Cardiac septum (tissue), 1 donor: Measurements from ENCODE around the gene ATL3. TPM values are rescaled to one million over a fixed set of nuclear protein-coding genes. Genes with fewer than 3 reads are reported as not detected.
A peak's percentile ranks its signal among the peaks of the same experiment; 100 is the strongest.
"Not testable (repeated sequence)": the region's sequence is repeated elsewhere in the genome, so short reads cannot be mapped to it uniquely, and the experiment has no call there.

Source experiments
- DNase-seq: peaks from one replicate; pipeline ENCODE4 v3.0.0-alpha.2; 2020; ENCODE audit warnings: low spot score
- intact Hi-C: fragments of 100-400 bp; cut with DNase I; formaldehyde crosslinking; loops from one replicate; pipeline ENCODE4 v1.14.0; 2022
- total RNA-seq: library from RNA; stranded (reverse); fragmentation: NEBNext Ultra II Directional; extraction: Animal tissue kit (Norgen Biotek cat#: 25700); gene quantifications from one replicate; pipeline ENCODE4 v1.2.1, GENCODE V29; 2021
- donor health status: DM: no; HTN: no; CAD: no.

ATL3 gene
- total RNA-seq, 1 donor from 2014 or later = 15.1 TPM

DNA sequence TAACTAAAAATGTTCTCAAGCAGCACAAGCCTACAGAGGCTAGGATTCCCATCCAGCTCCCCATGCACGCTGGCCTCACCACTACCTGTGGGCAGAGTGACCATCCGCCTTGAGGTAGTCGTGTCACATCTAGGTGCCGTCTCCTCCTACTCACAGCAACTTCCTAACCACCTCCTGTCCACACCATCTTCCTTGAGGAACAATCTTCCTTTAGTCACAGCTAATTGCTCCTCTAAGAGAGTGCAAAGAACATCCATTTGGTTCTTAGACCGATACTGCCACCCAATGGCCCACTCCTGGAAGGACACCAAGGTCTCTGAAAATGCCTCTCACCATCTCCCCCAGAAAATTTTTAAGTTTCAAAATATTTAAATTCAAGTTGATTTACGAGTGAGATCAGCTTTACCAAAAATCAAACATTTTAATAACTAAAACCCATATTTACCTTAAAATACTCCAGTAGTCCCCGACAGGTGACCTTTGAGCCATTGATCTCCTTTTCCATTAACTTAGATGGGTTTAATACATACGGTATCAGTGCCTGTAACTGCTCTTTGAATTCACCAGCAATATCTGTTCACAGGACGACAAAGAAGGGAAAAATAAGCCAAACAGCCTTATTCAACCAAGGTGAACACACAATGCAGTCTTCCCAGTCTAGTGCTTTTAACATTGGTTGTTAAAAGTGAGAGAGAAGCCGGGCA lies 35.3 kb downstream of the ATL3 start:
- DNase-seq = no peak
- intact Hi-C loops = loop anchor here (2.0 kb wide), 1 partner anchor 157 kb away; no protein-coding TSS in a partner anchor

DNA sequence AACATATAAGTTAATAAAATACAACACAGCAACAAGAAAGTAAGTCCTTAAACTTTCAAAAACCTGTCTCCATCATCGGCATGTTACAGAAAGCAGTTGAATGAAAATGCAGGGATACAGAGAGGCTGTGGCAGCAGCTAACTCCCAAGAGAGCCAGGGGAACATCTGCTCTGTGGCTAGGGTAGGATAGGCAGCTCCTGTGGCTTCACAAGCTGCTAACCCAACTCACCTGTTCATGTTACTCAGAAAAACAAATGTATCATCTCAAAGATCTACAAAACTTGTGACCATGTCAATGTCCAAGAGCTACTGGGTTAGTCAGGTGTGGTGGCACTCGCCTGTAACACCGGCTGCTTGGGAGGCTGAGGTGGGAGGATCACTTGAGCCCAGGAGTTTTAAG lies 41.8 kb downstream of the ATL3 start:
- DNase-seq = no peak
- intact Hi-C loops = no loop called here

DNA sequence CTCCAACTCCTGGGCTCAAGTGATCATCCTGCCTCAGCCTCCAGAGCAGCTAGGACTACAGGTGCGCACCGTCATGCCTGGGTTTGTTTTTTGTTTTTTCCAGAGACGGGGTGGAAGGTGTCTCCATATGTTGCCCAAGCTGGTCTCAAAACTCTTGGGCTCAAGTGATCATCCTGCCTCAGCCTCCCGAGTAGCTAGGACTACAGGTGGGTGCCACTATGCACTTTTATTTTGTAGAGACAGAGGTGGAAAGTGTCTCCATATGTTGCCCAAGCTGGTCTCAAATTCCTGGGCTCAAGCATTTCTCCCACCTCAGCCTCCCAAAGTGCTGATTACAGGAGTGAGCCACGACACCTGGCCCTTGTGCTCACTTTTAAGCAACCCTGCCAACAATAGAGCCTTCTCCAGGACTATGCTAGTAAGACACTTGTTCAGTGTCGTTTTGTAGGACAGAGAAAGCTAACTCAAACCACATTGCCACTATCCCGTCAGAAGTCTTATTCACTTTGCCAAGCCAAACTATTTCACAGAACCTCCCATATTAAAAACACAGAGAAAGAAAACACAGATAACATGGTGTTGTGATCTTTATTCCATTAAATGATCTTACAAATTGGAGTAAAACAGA lies 47.5 kb downstream of the ATL3 start:
- intact Hi-C loops = no loop called here
- DNase-seq = no peak

DNA sequence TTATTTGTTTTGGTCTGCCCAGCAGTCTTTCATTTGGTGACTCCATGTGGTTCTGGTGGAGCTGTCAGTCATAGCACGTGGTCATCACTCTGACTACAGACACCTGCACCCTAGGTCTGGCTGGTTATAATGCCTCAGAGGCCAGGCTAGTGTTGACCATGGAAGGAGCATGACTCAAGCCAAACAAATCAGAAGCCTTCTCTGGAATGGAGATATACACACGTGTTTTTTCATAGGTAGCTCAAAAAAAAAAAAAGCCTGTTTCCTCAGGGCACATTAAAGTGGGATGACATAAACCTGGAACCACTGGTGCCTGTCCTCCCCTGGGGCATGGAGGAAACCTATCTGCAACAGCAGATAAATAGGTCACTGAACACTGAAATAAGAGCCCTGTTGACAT lies 48.9 kb downstream of the ATL3 start:
- DNase-seq = no peak
- intact Hi-C loops = no loop called here

DNA sequence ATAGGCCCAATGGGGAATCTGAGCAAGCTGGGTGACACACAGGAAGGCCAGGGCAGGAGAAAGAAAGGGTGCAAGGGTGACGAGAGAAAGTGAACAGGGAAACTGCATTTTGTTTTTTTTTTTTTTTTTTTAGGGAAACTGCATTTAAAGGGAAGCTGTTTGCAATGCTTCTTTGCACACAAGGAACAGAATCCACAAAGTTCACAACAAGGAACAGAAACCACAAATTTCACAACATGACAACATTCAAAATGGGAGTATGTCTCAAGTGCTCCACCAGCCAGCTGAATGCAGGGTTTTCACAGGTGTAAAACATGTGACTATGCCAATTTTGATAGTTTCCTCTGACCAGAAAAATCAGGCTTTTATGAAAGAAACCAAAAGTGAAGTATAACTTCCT lies 50.1 kb downstream of the ATL3 start:
- intact Hi-C loops = no loop called here
- no peak for DNase-seq

DNA sequence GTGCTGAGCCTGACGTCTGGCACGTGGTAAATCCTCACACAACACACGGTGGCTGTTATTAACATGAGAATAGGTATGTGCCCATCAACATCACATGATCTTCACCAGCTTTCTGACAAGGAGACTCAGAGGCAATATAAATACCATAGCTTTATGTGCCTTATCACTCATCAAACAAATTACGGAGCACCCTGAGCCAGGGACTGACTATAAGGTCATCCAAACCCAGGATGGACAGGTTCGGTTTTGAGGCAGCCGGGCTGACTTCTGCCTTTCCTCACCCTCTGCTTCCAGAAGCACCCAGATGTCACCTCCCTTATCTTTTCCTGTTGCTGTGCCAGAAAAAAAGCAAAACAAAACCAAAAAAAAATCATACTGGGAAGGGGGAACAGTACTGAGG lies 51.2 kb downstream of the ATL3 start:
- intact Hi-C loops = no loop called here
- no peak for DNase-seq

DNA sequence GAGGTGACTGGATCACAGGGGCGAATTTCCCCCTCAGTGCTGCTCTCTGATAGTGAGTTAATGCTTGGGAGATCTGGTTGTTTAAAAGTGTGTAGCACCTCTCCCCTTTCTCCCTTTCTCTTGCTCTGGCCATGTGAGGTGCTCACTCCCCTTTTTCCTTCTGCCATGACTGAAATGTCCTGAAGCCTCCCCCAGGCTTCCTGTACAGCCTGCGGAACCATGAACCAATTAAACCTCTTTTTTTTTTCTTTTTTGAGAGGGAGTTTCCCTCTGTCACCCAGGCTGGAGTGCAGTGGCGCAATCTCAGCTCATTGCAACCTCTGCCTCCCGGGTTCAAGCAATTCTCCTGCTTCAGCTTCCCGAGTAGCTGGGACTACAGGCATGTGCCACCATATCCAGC lies 53.5 kb downstream of the ATL3 start:
- DNase-seq, intact Hi-C loops: not testable (repeated sequence)

DNA sequence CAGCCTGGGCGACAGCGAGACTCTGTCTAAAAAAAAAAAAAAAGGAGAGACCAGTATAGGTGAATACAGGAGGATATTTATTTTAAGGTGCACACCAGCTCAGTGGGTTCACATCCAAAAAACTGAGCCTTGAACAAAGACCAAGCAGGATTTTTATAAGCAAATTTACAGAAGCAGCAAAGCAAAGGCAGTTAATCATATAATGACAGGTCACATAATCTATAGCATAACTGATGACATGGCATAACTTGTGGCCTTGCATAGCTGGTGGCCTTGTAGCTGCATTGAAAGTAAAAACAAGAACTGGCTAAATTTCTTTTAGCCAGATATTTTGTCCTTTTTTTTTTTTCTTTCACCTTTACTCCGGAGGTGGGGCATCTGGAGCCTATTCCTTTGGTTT lies 54.2 kb downstream of the ATL3 start:
- intact Hi-C loops = no loop called here
- DNase-seq = no peak

DNA sequence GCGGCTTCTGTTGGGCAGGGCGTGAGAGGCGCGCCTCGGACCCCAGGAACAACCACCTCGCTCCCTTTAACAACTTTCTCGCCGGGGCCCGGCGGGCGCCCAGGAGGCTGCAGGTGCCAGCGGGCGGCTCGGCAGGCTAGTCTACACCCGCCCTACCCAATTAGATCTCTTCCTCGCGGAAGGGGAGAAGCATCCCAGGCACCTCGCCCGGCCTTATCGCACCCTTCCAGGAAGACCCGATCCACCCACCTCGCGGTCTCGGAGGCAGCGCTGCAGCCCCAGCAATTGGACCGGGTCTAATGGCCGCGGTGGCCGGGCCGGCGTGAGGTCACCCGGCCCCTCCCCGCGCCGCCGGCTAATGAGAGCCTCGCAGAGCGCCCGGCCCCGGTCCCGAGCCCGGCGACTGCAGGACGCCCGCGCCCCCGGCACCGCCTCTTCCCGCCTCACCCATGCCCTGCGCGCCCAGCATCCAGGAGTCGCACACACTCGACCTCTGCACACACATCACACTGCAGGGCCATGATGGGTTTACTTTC lies 57.0 kb downstream of the ATL3 start, which contains the start of gene PLAAT3:
TSS of gene PLAAT3 (minus strand) at position 298 of the 536 bp plus-strand sequence. CDS start 419 bp downstream, outside the sequence.
- intact Hi-C loops = loop anchor here (2.0 to 5.0 kb wide), 4 partner anchors 47 to 122 kb away; partner anchors contain the start of genes ATL3, PLAAT4 and PLAAT5

DNA sequence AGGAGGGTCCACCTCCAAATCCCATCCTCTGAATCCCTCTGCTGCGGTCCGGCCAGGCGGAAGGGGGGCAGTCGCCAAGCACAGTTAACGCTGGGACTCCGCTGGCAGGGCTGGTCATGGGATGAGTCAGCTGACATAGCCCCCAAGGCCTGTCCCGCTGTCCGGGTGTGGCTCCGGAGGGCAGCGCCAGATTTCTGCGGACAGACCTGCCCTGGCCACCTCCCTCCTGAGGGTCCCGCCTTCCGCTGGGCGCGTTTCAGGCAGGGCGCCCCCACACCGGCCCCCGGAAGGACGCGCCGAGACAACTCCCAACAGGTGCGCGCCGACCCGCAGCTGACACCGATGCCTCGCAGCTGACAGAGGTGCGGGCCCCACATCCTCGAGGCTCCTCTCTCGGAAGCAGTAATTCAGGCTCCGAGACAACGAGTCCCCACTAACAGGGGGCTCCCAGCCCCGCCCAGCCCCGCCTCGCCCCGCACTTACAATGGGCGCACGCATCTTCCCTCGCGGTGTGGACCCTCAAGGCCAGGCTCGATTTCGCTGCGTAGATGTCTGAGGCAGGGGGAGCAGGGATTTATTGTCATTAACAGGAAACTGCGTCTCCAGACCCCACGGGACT lies 57.5 kb downstream of the ATL3 start:
- intact Hi-C loops = loop anchor here (2.0 to 5.0 kb wide), 4 partner anchors 46 to 121 kb away; partner anchors contain the start of genes ATL3, PLAAT4 and PLAAT5
- DNase-seq = no peak

More for the DNA sequence above, 57.0 kb downstream of the ATL3 start, which contains the start of gene PLAAT3:
- DNase-seq = peak; percentile 87

DNA sequence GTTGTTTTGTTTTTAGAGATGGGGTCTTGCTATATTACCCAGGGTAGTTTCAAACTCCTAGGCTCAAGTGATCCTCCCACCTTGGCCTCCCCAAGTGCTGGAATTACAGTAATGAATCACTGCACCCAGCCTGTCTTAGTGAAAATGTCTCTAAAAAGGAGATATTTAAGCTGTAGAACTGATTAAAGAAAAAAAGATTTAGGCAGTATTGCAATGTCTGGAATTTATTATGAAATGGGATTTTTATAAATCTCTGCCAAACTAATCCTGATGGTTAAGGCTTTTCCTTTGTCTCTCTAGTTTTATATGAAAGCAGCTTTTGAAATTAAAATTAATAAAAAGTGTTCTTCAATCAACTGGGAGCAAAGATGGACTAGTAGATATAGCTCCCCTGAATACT lies 59.0 kb downstream of the ATL3 start:
- DNase-seq = no peak
- intact Hi-C loops = loop anchor here (5.0 kb wide), 3 partner anchors 45 to 120 kb away; partner anchors contain the start of genes ATL3 and PLAAT5

DNA sequence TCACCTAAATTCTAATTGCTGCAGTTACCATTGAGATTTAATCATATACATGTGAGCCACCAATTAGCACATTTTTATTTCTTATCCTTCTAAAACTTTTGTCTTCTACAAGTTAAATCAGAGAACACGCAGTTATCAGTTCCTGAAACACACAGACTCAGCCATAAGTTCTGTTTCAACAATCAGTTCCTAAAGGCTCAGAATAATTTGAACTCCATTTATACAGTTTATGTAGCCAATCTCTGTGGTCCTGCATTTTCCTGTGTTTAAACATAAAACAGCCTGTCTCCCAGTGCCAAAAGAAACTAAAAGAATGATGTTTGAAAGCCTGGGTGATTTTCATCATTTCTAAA lies 59.8 kb downstream of the ATL3 start:
- DNase-seq = no peak
- intact Hi-C loops = loop anchor here (5.0 kb wide), 3 partner anchors 44 to 119 kb away; partner anchors contain the start of genes ATL3 and PLAAT5

DNA sequence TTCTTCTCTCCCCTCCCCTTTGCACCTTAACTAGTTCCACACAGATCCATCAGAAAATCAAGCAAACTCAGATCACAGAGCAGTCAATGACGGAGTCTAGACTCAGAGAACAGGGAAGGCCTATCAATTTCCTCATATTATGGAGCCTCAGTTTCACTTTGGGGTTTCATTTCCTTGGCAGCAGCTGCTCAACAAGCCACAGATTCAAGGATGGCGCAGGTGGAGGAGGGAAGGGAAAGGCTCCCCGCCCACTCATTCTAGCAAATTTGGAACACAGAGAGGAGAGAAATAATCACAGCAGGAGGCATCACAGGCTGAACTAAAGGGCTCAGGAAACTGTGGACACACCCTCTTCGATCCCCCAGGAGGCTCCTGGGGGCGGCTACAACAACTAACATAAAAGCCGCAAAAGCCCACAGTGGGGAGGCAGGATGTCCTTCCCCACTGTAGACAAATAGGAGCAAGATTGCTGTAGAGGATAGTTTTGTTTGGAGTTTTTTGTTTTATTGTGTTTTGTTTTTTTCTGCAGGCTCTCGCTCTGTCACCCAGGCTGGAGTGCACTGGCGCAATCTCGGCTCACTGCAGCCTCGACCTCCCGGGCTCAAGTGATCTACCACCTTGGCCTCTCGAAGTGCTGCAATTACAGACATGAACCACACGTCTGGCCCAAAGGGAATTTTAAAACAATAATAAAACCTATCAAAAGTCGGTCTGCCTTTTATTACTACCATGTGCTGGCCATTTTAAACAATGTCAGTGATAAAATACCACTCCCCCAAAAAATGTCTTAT lies 60.4 kb downstream of the ATL3 start:
- DNase-seq = no peak

DNA sequence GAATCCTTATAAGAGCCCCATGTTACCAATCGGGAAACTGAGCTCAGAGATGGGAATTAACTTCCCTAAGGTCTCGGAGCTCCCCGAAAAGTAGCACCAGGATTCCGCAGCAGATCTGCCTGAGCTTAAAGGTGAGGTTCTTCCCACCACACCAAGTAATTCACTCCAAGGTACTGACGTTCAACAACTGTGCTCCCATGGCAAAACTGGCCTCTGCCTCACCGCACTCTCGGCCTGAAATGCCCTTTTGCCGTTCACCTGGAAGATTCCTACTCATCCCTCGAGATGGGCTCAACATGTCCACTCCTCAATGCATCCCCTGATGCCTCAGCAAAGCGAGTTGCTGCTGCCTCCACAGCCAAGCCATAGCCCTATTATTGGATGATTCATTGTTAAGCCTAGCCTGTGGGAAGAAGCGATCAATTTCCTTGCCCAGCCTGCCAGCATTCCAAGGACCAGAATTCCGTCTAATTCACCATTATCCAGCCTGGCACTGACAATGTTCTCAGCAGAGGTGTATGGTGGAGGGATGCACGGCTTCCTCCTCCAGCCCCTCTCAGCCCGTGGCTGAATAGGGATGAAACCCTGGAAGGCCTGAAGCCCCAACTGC lies 61.1 kb downstream of the ATL3 start:
- intact Hi-C loops = loop anchor here (5.0 kb wide), 3 partner anchors 43 to 118 kb away; partner anchors contain the start of genes ATL3 and PLAAT5
- no peak for DNase-seq

More for the DNA sequence above, 60.4 kb downstream of the ATL3 start:
- intact Hi-C loops = loop anchor here (5.0 kb wide), 3 partner anchors 43 to 118 kb away; partner anchors contain the start of genes ATL3 and PLAAT5

DNA sequence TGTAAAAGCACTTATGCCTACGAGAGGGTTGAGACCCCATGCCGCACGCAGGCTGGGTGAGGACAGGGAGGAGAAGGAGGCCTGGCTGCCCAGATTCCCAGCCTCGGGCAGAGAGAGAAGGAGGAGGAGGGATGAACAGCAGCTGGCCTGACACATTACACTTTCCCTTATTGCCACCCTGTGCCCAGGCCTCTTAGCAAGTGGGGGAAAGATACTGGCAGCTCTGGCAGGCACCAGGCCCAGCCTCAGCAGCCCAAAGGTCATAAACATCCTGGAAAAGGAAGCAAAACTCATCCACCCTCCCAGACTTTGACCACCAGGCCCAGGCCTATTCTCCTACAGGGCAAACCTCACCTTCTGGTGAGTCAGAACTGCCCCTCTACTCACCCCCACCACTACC lies 61.6 kb downstream of the ATL3 start:
- no peak for DNase-seq
- intact Hi-C loops = no loop called here

DNA sequence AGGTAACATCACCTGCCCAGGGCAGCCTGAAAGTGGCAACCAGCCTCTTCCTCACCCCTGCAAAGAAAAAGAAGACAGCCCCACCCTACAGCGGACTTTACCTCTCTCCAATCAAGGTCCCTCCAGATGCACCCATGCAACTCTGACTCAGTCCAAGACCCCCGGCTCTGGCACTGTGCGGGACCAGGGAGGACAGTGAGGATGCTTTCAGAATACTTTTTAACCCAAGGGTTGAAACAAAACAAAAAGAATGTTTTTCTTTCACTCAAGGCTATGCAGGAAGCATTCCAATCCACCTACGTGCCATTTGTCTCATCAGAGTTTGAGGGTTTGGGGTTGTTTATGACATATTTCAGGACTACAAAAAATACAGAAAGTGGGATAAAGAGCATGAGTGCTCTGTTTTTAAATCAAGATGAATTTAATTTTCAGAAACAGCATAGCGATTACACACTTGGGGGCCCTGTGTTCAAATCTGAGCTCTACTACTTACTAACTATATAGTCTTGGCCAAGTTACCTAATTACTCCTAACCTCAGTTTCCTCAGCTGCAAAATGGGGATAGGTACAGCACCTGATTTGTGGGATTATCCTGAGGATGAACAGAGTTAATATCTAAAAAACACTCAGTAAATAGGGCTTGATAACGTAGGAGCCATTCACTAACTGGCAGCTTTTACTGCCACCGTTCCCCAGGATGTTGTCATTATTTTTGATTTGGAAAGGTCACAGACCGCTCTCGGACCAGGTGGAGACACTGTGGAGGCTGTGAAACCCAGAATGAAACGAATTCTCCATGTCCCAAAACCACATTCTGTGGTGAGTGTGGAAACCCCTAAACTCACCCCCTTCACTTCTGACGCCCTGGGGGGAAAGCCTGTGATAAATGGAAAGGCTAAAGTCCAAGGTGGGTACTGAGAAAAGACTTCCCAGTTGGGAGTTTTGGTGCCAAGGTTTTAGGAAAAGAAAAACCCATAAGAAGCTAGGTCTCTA lies 62.5 kb downstream of the ATL3 start:
- intact Hi-C loops = no loop called here
- DNase-seq = no peak

DNA sequence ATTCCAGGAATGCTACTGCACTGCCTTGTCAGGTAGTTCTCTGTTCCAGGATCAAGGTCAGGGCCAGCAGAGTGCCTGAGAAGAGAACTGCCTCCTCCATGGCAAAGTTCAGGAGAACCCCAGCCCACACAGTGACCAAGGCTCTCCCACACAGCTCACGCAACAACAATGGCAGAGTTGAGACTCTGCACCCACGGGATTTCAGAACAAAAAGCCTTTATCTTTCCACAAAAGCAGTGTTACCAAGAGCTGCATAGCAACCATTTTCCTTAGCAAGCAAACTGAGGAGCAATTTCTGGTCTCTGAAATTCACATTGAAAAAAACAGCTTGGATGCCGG lies 68.0 kb downstream of the ATL3 start:
- intact Hi-C loops = no loop called here
- no peak for DNase-seq
